Breast epithelium (tissue), 3 donors: Measurements from ENCODE around the gene ATRNL1.

Source experiments
- CTCF ChIP-seq, 3 donors: fragments of 450-650 bp; IDR thresholded peaks; one replicate each; pipeline ENCODE4 v1.5.1; 2016 to 2017; ENCODE audit warnings: antibody characterized with exemption in 3 of 3, mild to moderate bottlenecking in 3 of 3, moderate library complexity in 3 of 3
- POLR2A ChIP-seq: fragments of 450-650 bp; IDR thresholded peaks from one replicate; pipeline ENCODE4 v1.6.1; 2016; ENCODE audit warnings: antibody characterized with exemption, mild to moderate bottlenecking, moderate library complexity

- no peak for TF ChIP-seq CTCF (IDR thresholded peaks at IDR 0.05)
- no peak for TF ChIP-seq POLR2A
Observed at GRCh38 chr10:115095758-115096157, 2.6 kb downstream of the ATRNL1 start.
